Measurements from ENCODE around the gene DGKH. TPM values are rescaled to one million over a fixed set of nuclear protein-coding genes. Genes with fewer than 3 reads are reported as not detected.

Gene DGKH, protein sequence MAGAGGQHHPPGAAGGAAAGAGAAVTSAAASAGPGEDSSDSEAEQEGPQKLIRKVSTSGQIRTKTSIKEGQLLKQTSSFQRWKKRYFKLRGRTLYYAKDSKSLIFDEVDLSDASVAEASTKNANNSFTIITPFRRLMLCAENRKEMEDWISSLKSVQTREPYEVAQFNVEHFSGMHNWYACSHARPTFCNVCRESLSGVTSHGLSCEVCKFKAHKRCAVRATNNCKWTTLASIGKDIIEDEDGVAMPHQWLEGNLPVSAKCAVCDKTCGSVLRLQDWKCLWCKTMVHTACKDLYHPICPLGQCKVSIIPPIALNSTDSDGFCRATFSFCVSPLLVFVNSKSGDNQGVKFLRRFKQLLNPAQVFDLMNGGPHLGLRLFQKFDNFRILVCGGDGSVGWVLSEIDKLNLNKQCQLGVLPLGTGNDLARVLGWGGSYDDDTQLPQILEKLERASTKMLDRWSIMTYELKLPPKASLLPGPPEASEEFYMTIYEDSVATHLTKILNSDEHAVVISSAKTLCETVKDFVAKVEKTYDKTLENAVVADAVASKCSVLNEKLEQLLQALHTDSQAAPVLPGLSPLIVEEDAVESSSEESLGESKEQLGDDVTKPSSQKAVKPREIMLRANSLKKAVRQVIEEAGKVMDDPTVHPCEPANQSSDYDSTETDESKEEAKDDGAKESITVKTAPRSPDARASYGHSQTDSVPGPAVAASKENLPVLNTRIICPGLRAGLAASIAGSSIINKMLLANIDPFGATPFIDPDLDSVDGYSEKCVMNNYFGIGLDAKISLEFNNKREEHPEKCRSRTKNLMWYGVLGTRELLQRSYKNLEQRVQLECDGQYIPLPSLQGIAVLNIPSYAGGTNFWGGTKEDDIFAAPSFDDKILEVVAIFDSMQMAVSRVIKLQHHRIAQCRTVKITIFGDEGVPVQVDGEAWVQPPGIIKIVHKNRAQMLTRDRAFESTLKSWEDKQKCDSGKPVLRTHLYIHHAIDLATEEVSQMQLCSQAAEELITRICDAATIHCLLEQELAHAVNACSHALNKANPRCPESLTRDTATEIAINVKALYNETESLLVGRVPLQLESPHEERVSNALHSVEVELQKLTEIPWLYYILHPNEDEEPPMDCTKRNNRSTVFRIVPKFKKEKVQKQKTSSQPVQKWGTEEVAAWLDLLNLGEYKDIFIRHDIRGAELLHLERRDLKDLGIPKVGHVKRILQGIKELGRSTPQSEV
- 22.3 and 25.1 TPM in 2 replicates for total RNA-seq (2014; rRNA removed; shearing (Covaris generic))

DNA sequence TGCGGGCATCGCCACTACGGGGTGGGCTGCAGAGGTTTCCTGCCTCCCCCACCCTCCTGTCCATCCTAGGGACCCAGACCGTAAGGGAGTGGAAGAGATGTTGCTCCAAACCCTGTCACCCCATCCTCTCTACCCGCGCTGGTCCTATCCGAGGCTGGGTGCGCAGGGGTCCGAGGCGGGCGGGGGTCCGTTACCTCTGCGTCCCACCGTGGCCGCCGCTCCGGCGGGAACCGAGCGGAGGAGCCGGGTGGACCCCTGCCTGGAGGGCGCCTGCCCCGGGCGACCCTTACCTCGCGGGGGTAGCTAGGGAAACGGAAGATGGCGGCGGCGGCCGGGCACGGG, at the start of gene DGKH:
Gene DGKH (plus strand): TSS at position 307 of the 342 bp plus-strand sequence. CDS start 126 bp downstream, outside the sequence.
- no peak for DNase-seq (ENCODE audit: low spot score)

DNA sequence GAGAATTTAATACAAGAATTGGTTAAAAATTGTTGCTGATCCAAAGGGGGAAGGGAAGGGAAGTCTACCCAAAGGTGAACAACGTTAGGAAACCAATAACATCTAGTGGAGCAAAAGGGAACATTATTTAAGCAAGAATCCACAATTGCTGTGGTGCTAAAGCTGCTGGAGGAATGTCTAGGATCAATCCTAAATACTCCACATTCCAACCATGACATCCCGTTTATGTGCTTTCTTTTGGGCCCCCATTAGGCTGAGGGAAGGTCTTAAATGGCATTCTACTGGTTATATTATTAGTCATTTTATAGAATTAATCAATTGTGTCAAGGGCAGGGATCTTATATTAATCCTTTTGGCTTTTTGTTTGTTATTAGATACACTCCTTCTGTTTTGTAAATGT, 47.6 kb upstream of the DGKH start:
- no peak for DNase-seq (ENCODE audit: low spot score)

DNA sequence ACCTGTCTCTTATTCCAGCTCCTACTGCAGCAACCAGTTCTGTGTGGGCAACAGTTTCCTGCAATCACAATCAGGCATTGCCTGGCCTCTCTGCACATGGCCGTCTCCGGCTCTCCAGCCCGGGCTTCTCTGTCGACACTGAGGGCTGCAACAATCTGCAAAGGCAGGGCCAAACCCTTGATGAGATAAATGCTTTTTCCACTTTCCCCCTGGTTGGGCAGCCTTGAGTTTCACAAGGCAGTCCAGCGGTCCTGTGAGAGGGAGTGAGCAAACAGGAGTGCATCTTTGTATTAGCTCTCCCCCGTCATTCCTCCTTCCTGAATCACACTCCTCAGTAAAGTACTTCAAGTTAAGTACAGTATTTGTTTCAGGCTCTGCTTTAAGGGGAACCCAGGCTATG, 46.9 kb upstream of the DGKH start:
- no peak for DNase-seq (ENCODE audit: low spot score)

DNA sequence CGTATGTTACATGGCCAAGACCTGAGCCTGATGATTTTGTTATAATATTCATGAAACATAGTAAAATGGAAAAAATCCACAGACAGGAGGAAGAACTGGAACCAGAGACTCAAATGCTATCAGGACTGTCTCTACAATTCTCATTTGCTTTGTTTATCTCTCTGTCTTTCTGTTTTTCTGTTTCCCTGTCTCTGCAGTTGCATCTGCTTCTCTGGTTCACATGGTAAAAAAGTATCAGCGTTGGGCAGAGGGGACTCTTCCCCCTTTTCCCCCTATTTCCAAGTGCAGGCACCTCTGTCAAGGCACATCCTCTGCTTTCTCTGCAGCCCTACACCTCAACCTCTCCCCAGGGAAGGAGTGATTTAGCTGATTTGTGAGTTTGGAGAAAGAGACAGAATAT, 46.4 kb upstream of the DGKH start:
- no peak for DNase-seq (ENCODE audit: low spot score)

DNA sequence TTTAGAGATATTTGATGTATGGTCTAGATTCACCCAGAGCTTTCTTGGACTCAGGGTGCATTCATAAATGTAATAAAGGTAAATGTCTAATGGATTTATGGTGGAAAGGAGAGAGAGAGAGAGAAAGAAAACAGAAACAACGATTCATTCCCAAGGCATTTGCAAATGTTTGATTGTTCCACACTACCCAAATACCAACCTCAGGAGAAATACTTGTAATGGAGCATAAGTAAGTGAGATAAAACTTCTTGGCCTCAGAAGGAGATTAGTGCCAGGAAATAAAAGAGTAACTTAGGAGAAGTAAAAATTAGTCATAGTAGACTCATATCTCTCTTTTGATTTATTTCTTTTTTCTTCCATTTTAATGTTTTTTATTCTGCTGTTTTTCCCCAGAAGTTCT, 40.6 kb upstream of the DGKH start:
- no peak for DNase-seq (ENCODE audit: low spot score)

DNA sequence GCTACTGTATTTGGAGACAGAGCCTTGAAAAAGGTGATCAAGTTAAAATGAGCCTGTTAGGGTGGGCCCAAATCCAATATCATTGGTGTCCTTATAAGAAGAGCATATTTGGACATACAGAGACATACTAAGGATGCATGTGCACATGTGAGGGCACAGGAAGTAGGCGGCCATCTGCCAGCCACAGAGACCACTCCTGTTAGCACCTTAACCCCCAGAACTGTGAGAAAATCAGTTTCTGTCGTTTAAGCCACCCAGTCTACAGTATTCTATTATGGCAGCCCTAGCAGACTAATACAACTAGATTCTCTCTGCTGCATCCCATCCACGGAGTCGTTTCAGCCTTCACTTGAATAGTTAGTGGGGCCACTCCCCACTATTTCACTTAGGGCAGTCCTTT, 39.4 kb upstream of the DGKH start:
- no peak for DNase-seq (ENCODE audit: low spot score)

DNA sequence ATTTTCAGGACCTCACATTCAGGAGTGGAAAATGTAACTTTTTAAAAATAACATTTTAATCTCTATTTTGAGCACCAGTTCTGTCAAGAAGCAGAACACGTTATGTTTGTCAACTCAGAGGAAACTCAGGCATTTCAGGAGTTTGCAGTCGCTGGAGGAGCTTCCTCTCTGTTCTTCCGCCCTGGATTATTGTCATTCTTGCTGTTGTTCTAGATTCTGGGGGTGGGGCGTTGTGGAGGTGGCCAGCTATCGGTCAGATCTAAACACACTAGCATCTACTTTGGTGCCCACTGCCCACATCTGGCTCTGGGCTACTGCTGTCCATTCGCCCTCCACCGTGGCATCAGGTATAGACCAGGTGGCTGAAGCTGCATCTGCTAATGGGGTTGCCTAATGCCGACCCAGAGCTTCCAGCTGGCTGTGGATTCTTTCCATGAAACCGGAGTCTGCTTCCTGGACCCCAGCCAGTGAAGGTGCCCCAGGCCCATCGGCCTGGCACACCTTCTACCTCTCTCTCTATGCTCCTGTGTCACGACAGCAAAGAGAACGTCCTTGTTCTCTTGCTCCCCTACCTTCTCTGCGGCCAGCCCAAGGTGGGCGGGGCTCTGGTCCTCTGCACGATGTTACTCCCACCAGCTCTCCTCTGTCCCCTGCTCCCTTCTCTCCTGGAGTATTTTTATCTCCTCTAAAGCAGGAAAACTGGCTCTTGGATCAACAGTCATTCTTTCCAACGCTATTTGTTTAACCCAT, 36.7 kb upstream of the DGKH start:
- peak; percentile 45 for DNase-seq (ENCODE audit: low spot score)

DNA sequence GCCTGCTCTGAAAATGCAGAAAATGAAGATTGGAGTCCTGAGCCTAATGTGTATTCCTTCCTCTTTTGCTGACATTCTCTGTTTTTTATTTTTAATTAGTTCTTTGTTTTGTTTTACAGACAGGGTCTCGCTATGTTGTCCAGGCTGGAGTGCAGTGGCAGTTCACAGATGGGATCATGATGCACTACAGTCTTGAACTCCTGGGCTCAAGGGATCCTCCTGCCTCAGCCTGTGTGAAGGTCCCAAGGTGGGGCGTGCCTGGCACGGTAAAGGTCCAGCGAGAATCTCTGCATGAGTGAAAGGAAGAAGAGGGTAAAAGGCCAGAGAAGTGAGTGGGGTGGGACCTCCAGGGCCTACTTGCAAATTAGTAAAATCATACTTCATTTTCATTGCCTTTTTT, 34.3 kb upstream of the DGKH start:
- DNase-seq (ENCODE audit: low spot score), result no peak

DNA sequence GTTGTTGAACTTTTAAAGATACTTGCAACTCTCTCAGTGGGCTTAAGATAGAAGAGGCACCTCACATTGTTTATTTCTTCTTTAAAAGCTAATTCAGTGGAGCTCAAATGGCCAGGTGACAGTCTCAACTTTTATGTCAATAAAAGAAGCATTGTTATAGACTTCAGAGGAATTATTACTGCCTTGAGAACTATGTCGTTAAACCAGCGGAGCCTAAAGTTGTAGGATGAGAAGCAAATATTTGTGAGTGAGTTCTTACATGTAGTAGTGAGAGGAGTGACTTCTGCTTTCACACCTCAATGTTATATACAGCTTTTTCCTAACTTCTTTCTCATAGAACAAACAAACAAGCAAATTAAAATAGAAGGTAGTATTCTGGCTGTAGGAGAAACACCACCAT, 31.2 kb upstream of the DGKH start:
- peak; percentile 28 for DNase-seq (ENCODE audit: low spot score)

DNA sequence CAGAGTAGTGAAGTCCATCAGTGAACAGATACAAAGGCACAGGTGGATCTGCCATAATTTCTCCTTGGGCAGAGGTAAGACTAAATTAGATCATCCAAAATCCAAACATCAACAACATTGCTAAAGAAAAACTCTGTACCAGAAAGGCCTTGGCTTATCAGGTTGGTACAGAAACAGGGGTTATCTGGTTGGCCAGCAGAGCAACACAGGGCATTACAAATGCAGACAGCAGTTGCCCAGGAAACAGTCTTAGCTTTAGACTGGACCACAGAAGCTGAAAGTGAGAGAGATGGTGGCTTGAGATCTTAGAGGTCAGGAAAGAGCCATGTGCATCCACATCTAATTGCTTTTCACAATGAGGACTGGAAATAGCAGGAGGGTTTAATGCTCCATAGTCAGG, 26.6 kb upstream of the DGKH start:
- DNase-seq (ENCODE audit: low spot score), result no peak

DNA sequence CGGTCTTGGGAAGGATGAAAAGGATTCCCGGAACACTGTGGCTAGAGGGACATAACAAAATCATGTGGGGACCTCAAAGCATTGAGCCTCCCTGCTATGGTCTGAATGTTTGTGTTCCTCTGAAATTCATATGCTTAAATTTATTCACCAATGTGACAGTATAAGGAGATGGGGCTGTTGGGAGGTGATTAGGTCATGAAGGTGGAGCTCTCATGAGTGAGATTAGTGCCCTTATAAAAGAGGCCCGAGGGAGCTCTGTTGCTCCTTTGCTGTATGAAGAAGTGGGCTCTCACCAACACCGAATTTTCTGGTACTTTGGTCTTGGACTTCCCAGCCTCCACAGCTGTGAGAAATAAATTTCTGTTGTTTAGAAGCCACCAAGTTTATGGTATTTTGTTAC, 26.1 kb upstream of the DGKH start:
- DNase-seq (ENCODE audit: low spot score), result no peak

DNA sequence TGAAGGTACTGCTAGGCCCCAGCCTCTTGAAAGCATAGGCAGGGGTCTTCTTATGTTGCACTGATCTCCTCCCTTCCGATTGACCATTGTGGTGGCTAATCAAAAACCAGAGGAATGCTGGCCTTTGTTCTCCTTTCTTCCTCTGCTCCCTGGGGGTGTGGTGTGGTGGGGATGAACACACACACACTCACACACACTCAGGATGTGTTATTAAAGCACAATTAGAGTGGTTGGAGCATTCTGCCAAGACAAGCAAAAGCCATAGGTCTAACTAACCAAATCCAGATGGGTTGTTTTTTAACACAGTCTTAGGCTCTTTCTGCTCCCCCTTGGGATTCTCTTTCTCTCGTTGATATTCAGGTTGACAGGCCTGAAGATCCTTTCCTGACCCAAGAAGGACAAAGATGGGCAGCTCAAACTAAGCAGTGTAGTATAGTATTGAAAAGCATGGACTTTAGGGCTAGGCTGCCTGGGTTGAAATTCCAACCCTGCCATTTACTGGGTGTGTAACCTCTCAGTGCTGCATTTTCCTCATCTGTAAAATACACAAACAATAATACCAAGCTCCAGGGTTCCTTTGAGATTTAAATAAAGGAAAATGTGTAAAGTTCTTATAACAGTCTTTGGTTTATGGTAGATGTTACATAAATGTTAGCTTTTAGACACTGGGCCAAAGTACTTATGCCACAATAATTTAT, 25.5 kb upstream of the DGKH start:
- DNase-seq (ENCODE audit: low spot score), result no peak

DNA sequence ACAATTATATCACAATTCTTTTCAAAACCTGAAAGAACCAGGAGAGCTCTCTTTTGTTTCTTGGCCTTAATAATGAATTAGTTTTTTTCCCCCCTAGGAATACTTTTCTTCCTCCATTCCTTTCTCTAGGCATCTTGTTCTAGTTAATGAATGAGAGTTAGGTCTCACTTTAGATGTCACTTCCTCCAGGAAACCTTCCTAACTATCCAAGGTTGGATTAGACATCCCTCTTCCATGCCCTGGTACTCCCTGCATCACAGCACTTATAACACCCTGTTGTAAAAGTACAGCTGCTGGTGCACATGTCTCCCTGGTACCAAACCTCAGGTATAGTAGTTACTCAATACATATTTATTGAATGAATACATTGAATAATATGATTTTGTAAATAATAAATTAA, 21.2 kb upstream of the DGKH start:
- DNase-seq (ENCODE audit: low spot score), result peak; percentile 70

DNA sequence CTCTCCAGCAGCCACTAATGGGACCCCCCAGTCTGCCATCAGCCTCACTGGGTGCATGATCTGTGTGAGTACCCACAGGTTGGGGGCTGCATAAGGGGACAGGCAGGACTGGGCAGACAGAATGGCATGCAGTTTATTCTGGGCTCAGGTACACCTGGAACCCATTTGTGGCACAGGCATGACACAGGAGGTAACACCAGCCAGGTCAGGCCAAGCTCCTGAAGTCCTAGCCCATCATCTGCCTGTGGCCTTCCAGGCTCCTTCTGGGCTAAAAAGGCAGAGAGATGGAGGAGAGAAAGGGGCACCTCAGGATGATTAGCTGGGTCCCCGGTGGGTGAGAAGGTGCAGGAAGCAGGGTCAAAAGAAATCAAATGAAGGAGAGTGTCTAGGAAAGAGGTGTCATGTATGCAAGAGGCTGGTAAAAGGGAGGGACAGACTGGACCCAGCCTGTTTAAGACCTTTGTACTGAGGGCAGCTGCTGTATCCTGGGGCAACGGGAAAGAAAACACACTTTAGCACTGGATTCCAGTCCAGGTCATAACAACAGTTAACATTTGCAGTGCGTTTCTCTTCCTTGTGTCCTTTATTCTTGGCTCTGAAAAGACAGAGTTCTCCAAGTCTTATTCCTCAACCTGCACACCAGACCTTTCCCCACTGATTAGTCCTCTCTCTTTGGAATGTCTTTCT, 20.2 kb upstream of the DGKH start:
- DNase-seq (ENCODE audit: low spot score), result peak; percentile 97

DNA sequence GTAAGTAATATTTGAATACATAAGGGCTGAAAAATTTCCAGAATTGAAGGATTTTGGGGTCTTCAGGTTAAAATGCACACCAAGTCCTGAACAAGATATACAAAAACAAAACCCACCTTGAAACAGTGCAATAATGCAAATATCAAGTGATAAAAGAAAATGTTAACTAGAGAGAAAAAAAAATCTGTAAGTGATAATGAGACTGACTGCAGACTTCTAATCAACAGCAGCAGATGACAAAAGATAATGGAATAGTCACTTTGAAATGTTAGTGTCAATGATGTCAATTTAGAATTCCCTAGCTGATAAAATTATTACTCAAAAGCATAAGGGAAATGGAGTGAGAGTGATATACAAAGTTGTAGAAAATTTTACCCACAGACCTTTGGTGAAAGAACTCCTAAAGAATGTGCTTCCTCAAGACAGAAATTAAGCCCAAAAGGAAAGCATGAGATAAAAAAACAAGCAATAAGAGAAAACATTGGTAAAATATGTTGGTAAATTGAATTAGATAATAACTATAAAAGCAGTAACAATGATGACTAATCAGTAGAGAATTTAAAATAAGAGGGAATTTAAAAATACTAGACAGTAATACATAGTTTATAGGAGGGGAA, 12.4 kb upstream of the DGKH start:
- no peak for DNase-seq (ENCODE audit: low spot score)

DNA sequence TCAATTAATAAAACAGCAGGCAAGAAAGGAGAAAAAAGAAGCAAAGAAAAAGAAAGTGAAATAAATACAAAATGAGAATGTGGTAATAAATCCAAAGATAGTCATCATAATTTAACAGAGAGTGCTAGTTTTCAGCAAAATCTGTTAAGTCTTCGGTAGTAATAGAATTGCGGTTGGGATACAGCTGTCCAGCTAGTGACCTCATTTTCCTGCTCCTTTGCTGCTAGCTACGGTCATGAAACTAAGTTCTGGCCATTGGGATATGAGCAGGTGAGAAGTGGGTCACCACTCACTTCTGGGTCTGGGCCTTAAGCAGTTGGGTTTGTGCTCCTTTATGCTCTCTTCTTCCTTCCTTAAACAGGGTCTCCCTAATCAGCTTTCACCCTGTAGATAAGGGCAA, 11.7 kb upstream of the DGKH start:
- no peak for DNase-seq (ENCODE audit: low spot score)

DNA sequence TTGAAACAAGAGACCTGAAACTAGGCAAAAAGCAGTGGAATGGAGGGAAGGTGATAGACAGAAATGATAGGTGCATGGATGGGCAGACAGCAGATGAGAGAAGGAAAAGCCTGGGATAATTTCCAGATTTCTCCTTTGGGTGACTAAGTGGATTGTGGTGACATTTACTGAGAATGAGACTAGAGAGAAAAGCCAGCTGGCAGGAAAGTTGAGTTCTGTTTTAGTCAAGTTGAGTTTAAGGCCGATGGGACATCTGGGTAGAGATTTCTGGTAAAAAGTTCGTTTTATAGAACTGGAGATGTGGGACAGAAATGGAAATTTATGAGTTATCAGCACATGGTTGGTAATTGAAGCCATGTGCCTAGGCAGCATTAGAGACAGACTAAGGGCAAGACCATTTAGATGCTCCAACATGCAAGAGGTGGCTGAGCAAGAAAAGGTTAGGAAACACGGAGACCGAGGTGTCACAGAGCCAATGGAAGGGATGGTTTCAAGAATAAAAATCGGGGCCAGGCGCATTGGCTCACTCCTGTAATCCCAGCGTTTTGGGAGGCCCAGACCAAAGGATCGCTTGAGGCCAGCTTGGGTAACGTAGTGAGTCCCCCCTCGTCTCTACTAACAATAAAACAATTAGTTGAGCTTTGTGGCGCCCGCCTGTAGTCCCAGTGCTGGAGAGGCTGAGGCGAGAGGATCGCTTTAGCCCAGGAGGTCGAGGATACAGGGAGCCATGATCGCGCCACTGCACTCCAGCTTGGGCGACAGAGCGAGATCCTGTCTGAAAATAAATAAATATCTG, 9.6 kb upstream of the DGKH start:
- no peak for DNase-seq (ENCODE audit: low spot score)

DNA sequence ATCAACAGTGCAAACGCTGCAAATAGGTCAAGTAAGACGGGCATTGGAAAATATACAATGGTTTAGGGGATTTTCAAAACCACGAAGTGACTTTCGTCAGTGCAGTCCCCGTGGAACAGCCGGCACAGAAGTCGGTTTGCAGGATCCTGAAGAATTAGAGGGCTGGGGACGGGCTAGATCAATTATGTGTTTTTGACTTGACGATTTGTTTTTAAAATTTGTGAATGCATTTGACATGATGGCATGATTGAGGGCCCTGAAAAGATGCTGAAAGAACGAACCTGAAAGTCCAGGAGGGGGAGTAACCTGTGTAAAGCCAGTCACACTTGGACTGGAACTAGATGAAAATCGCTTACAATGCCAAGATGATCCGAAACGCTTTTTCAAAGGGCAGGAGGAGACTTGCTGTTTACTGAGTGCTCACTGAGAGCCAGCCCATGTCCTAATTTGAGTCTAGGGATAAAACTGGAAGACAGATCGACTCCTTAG, 8.9 kb upstream of the DGKH start:
- DNase-seq (ENCODE audit: low spot score), result no peak
